ENCODE data around the gene PTPRK.

- no peak for TF ChIP-seq CTCF (IDR thresholded peaks at IDR 0.05 in 4 of 5, conservative IDR thresholded peaks at IDR 0.05 in 1 of 5)
- no peak for TF ChIP-seq POLR2A (IDR thresholded peaks at IDR 0.05)
Measured at GRCh38 chr6:128541261-128541660, 20.9 kb upstream of the PTPRK start.
